HEK293T (cell line): ENCODE data around the gene INO80.

ENCODE experiments used
- ELF4 ChIP-seq: fragments of 450-650 bp; IDR thresholded peaks from 2 replicates; pipeline ENCODE4 v1.6.1; 2017; ENCODE audit warnings: antibody characterized with exemption
- FOXA1 ChIP-seq: fragments of 450-650 bp; IDR thresholded peaks from 2 replicates; pipeline ENCODE4 v1.6.1; 2016; ENCODE audit warnings: mild to moderate bottlenecking
- HDGF ChIP-seq: fragments of 450-650 bp; IDR thresholded peaks from 2 replicates; pipeline ENCODE4 v1.6.1; 2017; ENCODE audit warnings: antibody characterized with exemption, borderline replicate concordance
- L3MBTL2 ChIP-seq: fragments of 450-650 bp; conservative IDR thresholded peaks from 2 replicates; pipeline ENCODE4 v1.6.1; 2016; ENCODE audit warnings: mild to moderate bottlenecking
- SP1 ChIP-seq: fragments of 450-650 bp; IDR thresholded peaks from 2 replicates; pipeline ENCODE4 v1.6.1; 2017

DNA sequence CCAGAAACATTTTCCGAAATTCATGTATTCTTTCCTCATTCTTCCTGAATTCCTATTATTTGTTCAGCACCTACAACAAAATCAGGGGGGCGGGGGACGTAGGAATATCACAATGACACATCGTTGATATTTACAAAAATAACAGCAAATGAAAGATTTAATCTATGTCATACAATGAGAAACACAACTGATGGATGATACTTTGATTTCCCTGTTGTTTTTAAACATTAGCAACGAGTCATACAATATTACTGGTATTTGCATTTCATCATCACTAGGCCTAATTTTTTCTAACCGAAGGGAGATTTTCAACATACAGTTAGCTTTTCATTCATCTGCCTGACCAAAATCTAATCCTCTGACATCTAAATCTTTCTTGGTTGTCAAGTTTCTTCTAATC is 45.3 kb upstream of the INO80 start:
- TF ChIP-seq HDGF (no peak), SP1 (no peak), ELF4 (no peak), L3MBTL2 (no peak), FOXA1 (no peak)
